ENCODE measurements around the gene CDC14B. TPM values are rescaled to one million over a fixed set of nuclear protein-coding genes. Genes with fewer than 3 reads are reported as not detected.

The CDC14B gene
- total and polyA plus RNA-seq, 4 donors, result 2.9 to 29.8 (median 8.0) TPM

DNA sequence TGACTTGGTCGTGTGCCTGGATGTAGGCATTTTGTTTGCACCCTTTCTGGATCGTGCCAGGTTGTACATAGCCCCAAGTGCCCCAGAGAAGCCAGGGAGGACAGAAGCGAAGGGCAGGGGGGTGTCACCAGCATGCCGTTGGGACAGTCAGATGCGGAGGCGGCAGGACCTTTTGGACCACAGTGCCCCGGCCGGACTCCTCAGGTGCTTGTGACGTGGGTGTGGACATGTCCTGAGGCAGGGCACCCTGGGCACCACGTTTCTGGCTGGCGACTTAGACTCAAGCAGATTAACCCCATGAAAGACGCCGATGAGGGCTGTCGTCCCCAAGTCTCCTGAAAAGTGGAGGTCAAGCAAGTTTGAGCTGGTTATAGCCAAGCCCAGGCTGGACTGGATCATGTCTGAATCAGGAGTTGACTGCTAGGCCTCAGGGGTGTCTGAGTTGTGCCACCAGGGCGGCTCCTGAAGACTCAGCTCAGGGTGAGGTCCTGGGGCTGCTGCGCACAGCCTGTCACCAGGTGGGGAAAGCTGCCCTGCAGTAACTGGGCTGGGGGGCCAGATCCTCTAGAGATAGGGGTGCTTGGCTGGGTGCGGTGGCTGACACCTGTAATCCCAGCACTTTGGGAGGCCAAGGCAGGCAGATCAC, 127.6 kb downstream of the CDC14B start:
- Histone ChIP-seq H3K9ac (ENCODE audit: insufficient read depth in 1 of 2, low read length in 2 of 2) (no peak overlapping the region), H3K4me1 (ENCODE audit: control insufficient read depth in 5 of 5, insufficient read depth in 5 of 5, low read length in 5 of 5) (peaks cover 0 to 8% (median 3%) of the 10 kb centered on the region in 5 donors), H3K4me3 (no peak overlapping the region), H3K36me3 (ENCODE audit: control insufficient read depth in 4 of 4, insufficient read depth in 4 of 4, low read length in 4 of 4) (peaks cover 2 to 18% (median 13%) of the 10 kb centered on the region in 4 donors), H3K27me3 (ENCODE audit: control insufficient read depth in 3 of 3, insufficient read depth in 3 of 3, low read length in 2 of 3) (no peaks in the 10 kb centered on the region), H3K27ac (ENCODE audit: low read depth in 1 of 2, low read length in 1 of 2) (peak overlapping the region; percentile 48 to 70), H3K9me3 (ENCODE audit: control insufficient read depth in 4 of 4, insufficient read depth in 3 of 4, low read length in 3 of 4) (no peaks in the 10 kb centered on the region)
- DNase-seq (no peak), ATAC-seq (ENCODE audit: insufficient read depth, low FRiP score) (no peak)
- no peak for TF ChIP-seq CTCF (IDR thresholded peaks at IDR 0.05; ENCODE audit: control extremely low read depth, extremely low read depth)
- 82 to 93% methylated on average over 17 of the region's 17 CpGs for WGBS, 2 donors

DNA sequence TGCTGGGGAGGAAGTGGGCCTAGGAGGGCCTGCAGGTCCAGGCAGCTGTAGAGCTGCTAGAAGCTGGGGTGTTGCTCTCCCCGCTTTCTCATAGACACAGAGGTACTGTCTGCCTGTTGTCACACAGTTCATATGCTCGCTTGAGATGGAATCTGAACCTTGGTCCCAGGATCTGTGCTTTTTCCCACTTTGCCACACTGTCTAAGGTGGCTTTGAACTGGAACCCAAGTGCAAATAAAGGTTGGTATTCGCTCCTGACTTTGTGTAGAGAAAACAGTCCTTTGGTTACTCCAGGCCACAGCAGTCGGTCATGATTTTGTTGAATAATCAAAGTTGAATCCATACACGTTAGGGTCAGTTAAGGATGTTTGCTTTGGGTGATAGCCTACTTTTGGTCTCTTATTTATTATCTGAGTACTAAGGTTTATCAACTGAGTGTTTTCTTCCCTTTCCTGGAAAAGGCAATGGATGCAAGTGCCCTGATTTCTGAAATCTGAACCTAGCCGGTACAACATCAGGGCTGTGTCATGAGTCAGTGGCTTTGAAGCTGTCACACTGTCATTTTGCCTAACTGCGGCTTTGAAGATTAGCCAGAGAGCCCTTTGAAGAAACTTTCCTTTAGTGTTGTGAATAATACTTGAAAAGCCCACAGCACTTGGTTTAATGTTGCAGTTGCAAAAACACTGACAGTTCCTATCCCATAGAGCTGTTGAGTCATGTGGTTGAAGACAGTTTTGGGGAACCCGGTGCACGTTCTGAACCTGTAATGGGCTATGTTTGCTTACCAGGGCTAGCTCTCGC, 128.4 kb downstream of the CDC14B start:
- WGBS, 2 donors, result 63 to 73% methylated on average over 10 of the region's 10 CpGs
- DNase-seq (peak; percentile 64 to 86 (median 82)), ATAC-seq (ENCODE audit: insufficient read depth, low FRiP score) (peak; percentile 36)
- no peaks in the 10 kb centered on the region for H3K27me3 ChIP-seq (ENCODE audit: control insufficient read depth in 3 of 3, insufficient read depth in 3 of 3, low read length in 2 of 3)
- peaks cover 2 to 20% (median 13%) of the 10 kb centered on the region in 4 donors for H3K36me3 ChIP-seq (ENCODE audit: control insufficient read depth in 4 of 4, insufficient read depth in 4 of 4, low read length in 4 of 4)
- no peak overlapping the region for H3K9ac ChIP-seq (ENCODE audit: insufficient read depth in 1 of 2, low read length in 2 of 2)
- peak overlapping the region; percentile 48 to 70 for H3K27ac ChIP-seq (ENCODE audit: low read depth in 1 of 2, low read length in 1 of 2)
- peaks cover 0 to 10% (median 6%) of the 10 kb centered on the region in 5 donors for H3K4me1 ChIP-seq (ENCODE audit: control insufficient read depth in 5 of 5, insufficient read depth in 5 of 5, low read length in 5 of 5)
- no peak for TF ChIP-seq CTCF (IDR thresholded peaks at IDR 0.05; ENCODE audit: control extremely low read depth, extremely low read depth)
- H3K4me3 ChIP-seq, result no peak overlapping the region
- no peaks in the 10 kb centered on the region for H3K9me3 ChIP-seq (ENCODE audit: control insufficient read depth in 4 of 4, insufficient read depth in 3 of 4, low read length in 3 of 4)

DNA sequence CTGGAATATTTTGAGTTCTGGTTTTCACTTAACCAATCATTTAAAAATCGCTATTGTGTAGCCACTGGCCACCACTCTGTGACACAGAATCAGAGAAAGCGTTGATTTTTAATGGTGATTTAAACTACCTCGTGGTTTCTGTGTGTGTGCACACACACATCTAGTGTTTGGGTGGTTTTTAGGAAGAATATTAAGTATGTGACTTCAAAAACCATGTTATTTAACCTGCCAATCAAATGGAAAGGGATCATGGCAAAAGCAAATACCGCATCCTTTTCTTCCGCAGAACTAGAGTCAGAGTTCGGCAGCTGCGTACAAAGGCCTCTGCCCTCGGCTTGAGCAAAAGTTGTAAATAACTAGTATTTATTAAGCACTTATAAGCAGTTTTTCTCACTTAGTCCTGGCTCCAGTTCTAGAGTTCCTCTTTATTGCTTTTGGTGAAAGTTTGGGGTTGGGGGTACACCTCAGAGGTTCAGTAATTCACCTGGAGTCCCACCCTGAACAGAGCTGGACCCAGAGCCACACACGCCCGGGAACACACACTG, 129.0 kb downstream of the CDC14B start:
- no peak for DNase-seq
- H3K9ac ChIP-seq (ENCODE audit: insufficient read depth in 1 of 2, low read length in 2 of 2), result no peak overlapping the region
- WGBS, 2 donors, result 93 to 95% methylated on average over 10 of the region's 10 CpGs
- H3K4me1 ChIP-seq (ENCODE audit: control insufficient read depth in 5 of 5, insufficient read depth in 5 of 5, low read length in 5 of 5), result peaks cover 0 to 12% (median 6%) of the 10 kb centered on the region in 5 donors
- H3K27me3 ChIP-seq (ENCODE audit: control insufficient read depth in 3 of 3, insufficient read depth in 3 of 3, low read length in 2 of 3), result no peaks in the 10 kb centered on the region
- H3K9me3 ChIP-seq (ENCODE audit: control insufficient read depth in 4 of 4, insufficient read depth in 3 of 4, low read length in 3 of 4), result no peaks in the 10 kb centered on the region
- ATAC-seq (ENCODE audit: insufficient read depth, low FRiP score), result no peak
- H3K4me3 ChIP-seq, result no peak overlapping the region
- TF ChIP-seq CTCF (IDR thresholded peaks at IDR 0.05; ENCODE audit: control extremely low read depth, extremely low read depth), result no peak
- H3K36me3 ChIP-seq (ENCODE audit: control insufficient read depth in 4 of 4, insufficient read depth in 4 of 4, low read length in 4 of 4), result peaks cover 2 to 20% (median 14%) of the 10 kb centered on the region in 4 donors
- H3K27ac ChIP-seq (ENCODE audit: low read depth in 1 of 2, low read length in 1 of 2), result peak overlapping the region in 1 of 2 donors; percentile 44
